HTERT RPE-1 (cell line): ENCODE results near the gene UBALD2.

Experiments
- in situ Hi-C: fragments of 300-500 bp; cut with MboI; formaldehyde crosslinking; loops from 4 replicates; pipeline ENCODE4 v1.14.3; 2020; ENCODE audit warnings: low sequenced_read_pairs

Gene UBALD2

GRCh38 chr17:76317535-76317934, 52.4 kb downstream of the UBALD2 start:
- in situ Hi-C loops = no loop called here

- in situ Hi-C loops = no loop called here
Measured at GRCh38 chr17:76318586-76318985, 53.4 kb downstream of the UBALD2 start.
